SH-SY5Y (cell line): ENCODE results near the gene MOV10L1.

Experiments used
- GATA2 ChIP-seq: IDR thresholded peaks from 2 replicates; pipeline ENCODE4 v1.6.1; 2011; ENCODE audit warnings: mild to moderate bottlenecking, low read depth, low read length
- GATA3 ChIP-seq: IDR thresholded peaks from 2 replicates; pipeline ENCODE4 v1.6.1; 2011; ENCODE audit warnings: low read depth, mild to moderate bottlenecking, low read length, moderate library complexity

GRCh38 chr22:50173311-50173982 is 83.6 kb downstream of the MOV10L1 start:
- no peak for TF ChIP-seq GATA2
- TF ChIP-seq GATA3 = no peak
